Iris pigment epithelial cell (primary cell): Measurements from ENCODE around the gene C19orf53.
A peak's percentile ranks its signal among the peaks of the same experiment; 100 is the strongest.
"Not testable (repeated sequence)": the region's sequence is repeated elsewhere in the genome, so short reads cannot be mapped to it uniquely, and the experiment has no call there.

ENCODE experiments used
- DNase-seq: peaks from one replicate; pipeline ENCODE4 v3.0.0-alpha.2; 2011; ENCODE audit warnings: low read depth

The C19orf53 gene

GRCh38 chr19:13764101-13764807 is 10.0 kb upstream of the C19orf53 start, which contains the start of gene MRI1:
Gene MRI1, plus strand, starts transcription at chr19:13764522. Its CDS starts 67 bp downstream, at chr19:13764589.
- DNase-seq, result peak; percentile 51

GRCh38 chr19:13764821-13765394 is 9.3 kb upstream of the C19orf53 start:
- DNase-seq, result peak; percentile 29

GRCh38 chr19:13765395-13766094 is 8.7 kb upstream of the C19orf53 start:
- no peak for DNase-seq

GRCh38 chr19:13766095-13766481 is 8.2 kb upstream of the C19orf53 start:
- DNase-seq, result no peak

- DNase-seq, result no peak
Measured at GRCh38 chr19:13768510-13768909, 5.7 kb upstream of the C19orf53 start.

GRCh38 chr19:13770013-13770635 is 4.1 kb upstream of the C19orf53 start:
- DNase-seq, result no peak

GRCh38 chr19:13778398-13778797 is 4.1 kb downstream of the C19orf53 start:
- DNase-seq, result no peak

GRCh38 chr19:13778847-13779246 is 4.6 kb downstream of the C19orf53 start:
- no peak for DNase-seq

GRCh38 chr19:13779794-13780193 is 5.5 kb downstream of the C19orf53 start:
- not testable (repeated sequence) for DNase-seq

- peak; percentile 93 for DNase-seq
Measured at GRCh38 chr19:13781547-13781946, 7.3 kb downstream of the C19orf53 start.

- DNase-seq, result no peak
Measured at GRCh38 chr19:13782537-13782936, 8.3 kb downstream of the C19orf53 start.

- DNase-seq, result no peak
Measured at GRCh38 chr19:13783565-13784500, 9.6 kb downstream of the C19orf53 start.

- peak; percentile 63 for DNase-seq
Measured at GRCh38 chr19:13784731-13785452, 10.6 kb downstream of the C19orf53 start.

- peak; percentile 96 for DNase-seq
Measured at GRCh38 chr19:13788991-13789390, 14.7 kb downstream of the C19orf53 start.

GRCh38 chr19:13790354-13790753 is 16.1 kb downstream of the C19orf53 start:
- peak; percentile 73 for DNase-seq

GRCh38 chr19:13793317-13793716 is 19.1 kb downstream of the C19orf53 start:
- not testable (repeated sequence) for DNase-seq

- DNase-seq, result peak; percentile 96
Measured at GRCh38 chr19:13794398-13794756, 20.1 kb downstream of the C19orf53 start.

GRCh38 chr19:13794757-13795589 is 20.7 kb downstream of the C19orf53 start, which contains the start of gene ZSWIM4:
Gene ZSWIM4, plus strand, starts transcription at chr19:13795443. Its CDS starts 206 bp downstream, at chr19:13795649.
- DNase-seq, result peak; percentile 100

GRCh38 chr19:13795595-13796300 is 21.5 kb downstream of the C19orf53 start:
- peak; percentile 60 for DNase-seq
